Measurements from ENCODE around the gene CBX3.

CBX3 gene

GRCh38 chr7:26198133-26198780 lies 3.3 kb upstream of the CBX3 start:
- peak; percentile 17; the same call in 1 of the 2 replicates for TF ChIP-seq CTCF (IDR thresholded peaks at IDR 0.05; ENCODE audit: low read depth, low read length)
- peak overlapping the region; percentile 100 for H3K4me3 ChIP-seq (ENCODE audit: low read depth, low read length)

- TF ChIP-seq CTCF (IDR thresholded peaks at IDR 0.05; ENCODE audit: low read depth, low read length), result no peak
- H3K4me3 ChIP-seq (ENCODE audit: low read depth, low read length), result peak overlapping the region; percentile 100
These were observed 2.8 kb upstream of the CBX3 start for GRCh38 chr7:26198781-26199169.

GRCh38 chr7:26199301-26200037 lies 2.1 kb upstream of the CBX3 start:
- peak overlapping the region; percentile 100 for H3K4me3 ChIP-seq (ENCODE audit: low read depth, low read length)
- TF ChIP-seq CTCF (IDR thresholded peaks at IDR 0.05; ENCODE audit: low read depth, low read length), result no peak

- H3K4me3 ChIP-seq (ENCODE audit: low read depth, low read length), result peak overlapping the region; percentile 100
- TF ChIP-seq CTCF (IDR thresholded peaks at IDR 0.05; ENCODE audit: low read depth, low read length), result no peak
These were observed 1.5 kb upstream of the CBX3 start for GRCh38 chr7:26200038-26200443.

GRCh38 chr7:26200444-26201246 lies 900 bp upstream of the CBX3 start, which contains the start of gene HNRNPA2B1:
TSS of gene HNRNPA2B1 (minus strand) at chr7:26200746. CDS start at chr7:26200577, 169 bp downstream.
- TF ChIP-seq CTCF (IDR thresholded peaks at IDR 0.05; ENCODE audit: low read depth, low read length), result no peak
- H3K4me3 ChIP-seq (ENCODE audit: low read depth, low read length), result peak within 1 kb of the TSS; percentile 100

- peak overlapping the region; percentile 100 for H3K4me3 ChIP-seq (ENCODE audit: low read depth, low read length)
- TF ChIP-seq CTCF (IDR thresholded peaks at IDR 0.05; ENCODE audit: low read depth, low read length), result no peak
These were observed 760 bp downstream of the CBX3 start for GRCh38 chr7:26202019-26202990.
